ENCODE results near the gene SP1. TPM values are rescaled to one million over a fixed set of nuclear protein-coding genes. Genes with fewer than 3 reads are reported as not detected.
A peak's percentile ranks its signal among the peaks of the same experiment; 100 is the strongest.
"Not testable (repeated sequence)": the region's sequence is repeated elsewhere in the genome, so short reads cannot be mapped to it uniquely, and the experiment has no call there.

SP1 gene
- total RNA-seq, 1 donor from 2014 or later: 49.0 TPM

DNA sequence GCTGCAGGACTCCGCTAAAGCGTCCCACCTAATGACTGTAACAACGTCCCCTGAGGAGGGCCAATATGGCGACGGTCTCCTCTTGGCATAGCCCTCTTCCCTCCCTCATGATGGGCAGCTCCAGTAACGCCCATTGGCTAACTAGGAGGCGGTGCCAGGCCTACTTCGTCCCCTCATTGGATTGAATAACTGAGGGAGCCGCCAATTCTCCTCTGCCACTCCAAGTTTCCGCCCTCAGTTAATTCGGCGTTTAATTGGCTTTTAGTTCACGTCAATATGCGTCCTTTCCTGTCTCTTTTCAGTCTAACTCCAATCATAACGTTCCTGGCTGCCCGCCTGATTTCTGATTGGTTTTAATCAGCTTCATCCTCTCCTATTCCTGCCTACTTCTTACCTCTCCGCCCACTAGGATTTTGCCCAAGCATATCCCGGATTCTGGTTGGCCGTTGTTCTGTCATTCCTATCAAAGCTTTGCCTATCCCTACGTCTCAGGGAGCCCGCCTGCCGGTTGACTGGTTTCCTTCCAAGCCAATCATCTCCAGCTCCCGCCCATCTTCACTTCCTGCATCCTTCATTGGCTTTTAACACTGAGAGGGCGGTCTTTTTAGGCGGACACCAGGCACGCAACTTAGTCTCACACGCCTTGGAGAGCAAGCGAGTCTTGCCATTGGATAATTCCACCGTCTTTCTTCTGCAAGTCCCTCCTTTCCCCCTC lies 430 bp upstream of the SP1 start:
- peaks cover 23 to 37% of the 10 kb centered on the region in 2 donors for H3K4me1 ChIP-seq
- peaks cover 25 to 27% of the 10 kb centered on the region in 2 donors for H3K36me3 ChIP-seq
- no peaks in the 10 kb centered on the region for H3K27me3 ChIP-seq
- no peak for TF ChIP-seq CTCF (IDR thresholded peaks at IDR 0.05)
- H3K27ac ChIP-seq: peak overlapping the region; percentile 95 to 99
- intact Hi-C loops (cut with DNase I): loop anchor here (1.0 to 2.0 kb wide), 3 partner anchors 55 to 121 kb away; partner anchors contain the start of genes PRR13 and TARBP2
- no peaks in the 10 kb centered on the region for H3K9me3 ChIP-seq
- peak; percentile 100 for DNase-seq (ENCODE audit: low spot score in 2 of 2)
- peak overlapping the region; percentile 86 to 87 for H3K4me3 ChIP-seq

GRCh38 chr12:53380794-53381730 lies 1.1 kb downstream of the SP1 start:
- peak in 1 of 2 donors; percentile 74 for DNase-seq (ENCODE audit: low spot score in 2 of 2)
- Histone ChIP-seq H3K4me3 (peak overlapping the region; percentile 86 to 87), H3K27me3 (no peaks in the 10 kb centered on the region), H3K9me3 (no peaks in the 10 kb centered on the region), H3K4me1 (peaks cover 29 to 50% of the 10 kb centered on the region in 2 donors), H3K27ac (peak overlapping the region; percentile 95 to 99), H3K36me3 (peaks cover 31 to 37% of the 10 kb centered on the region in 2 donors)
- TF ChIP-seq CTCF (IDR thresholded peaks at IDR 0.05): no peak
- intact Hi-C loops (cut with DNase I): loop anchor here (1.0 kb wide), 1 partner anchor 60 kb away; the partner anchor contains the start of gene PRR13

GRCh38 chr12:53381731-53382630 lies 2.0 kb downstream of the SP1 start:
- no peaks in the 10 kb centered on the region for H3K9me3 ChIP-seq
- TF ChIP-seq CTCF (IDR thresholded peaks at IDR 0.05): peak; percentile 22 to 49 (median 36)
- peaks cover 29 to 53% of the 10 kb centered on the region in 2 donors for H3K4me1 ChIP-seq
- peaks cover 31 to 37% of the 10 kb centered on the region in 2 donors for H3K36me3 ChIP-seq
- peak overlapping the region; percentile 86 to 87 for H3K4me3 ChIP-seq
- H3K27me3 ChIP-seq: no peaks in the 10 kb centered on the region
- intact Hi-C loops (cut with DNase I): loop anchor here (2.0 kb wide), 1 partner anchor 29 kb away; no protein-coding TSS in a partner anchor
- DNase-seq (ENCODE audit: low spot score in 2 of 2): peak in 1 of 2 donors; percentile 79
- H3K27ac ChIP-seq: peak overlapping the region; percentile 95 to 99

GRCh38 chr12:53383258-53383657 lies 3.3 kb downstream of the SP1 start:
- H3K4me3 ChIP-seq: peak overlapping the region; percentile 44 to 87
- DNase-seq (ENCODE audit: low spot score in 2 of 2): no peak
- peaks cover 29 to 60% of the 10 kb centered on the region in 2 donors for H3K4me1 ChIP-seq
- H3K36me3 ChIP-seq: peaks cover 31 to 37% of the 10 kb centered on the region in 2 donors
- H3K9me3 ChIP-seq: no peaks in the 10 kb centered on the region
- no peak for TF ChIP-seq CTCF (IDR thresholded peaks at IDR 0.05)
- no peak overlapping the region for H3K27ac ChIP-seq
- no peaks in the 10 kb centered on the region for H3K27me3 ChIP-seq
- intact Hi-C loops (cut with DNase I): loop anchor here (2.0 kb wide), 1 partner anchor 30 kb away; no protein-coding TSS in a partner anchor

- Histone ChIP-seq H3K27ac (peak overlapping the region in 1 of 2 donors; percentile 83), H3K4me3 (peak overlapping the region; percentile 29 to 87), H3K4me1 (peaks cover 25 to 80% of the 10 kb centered on the region in 2 donors), H3K36me3 (peaks cover 31 to 37% of the 10 kb centered on the region in 2 donors)
- intact Hi-C loops (cut with DNase I); H3K27me3 ChIP-seq; DNase-seq (ENCODE audit: low spot score in 2 of 2); H3K9me3 ChIP-seq: not testable (repeated sequence)
Measured at GRCh38 chr12:53386381-53386780, 6.4 kb downstream of the SP1 start.
